AG04450 (cell line): ENCODE results near the gene LDLRAD2. TPM values are rescaled to one million over a fixed set of nuclear protein-coding genes. Genes with fewer than 3 reads are reported as not detected.

Source experiments
- CTCF ChIA-PET: fragments of 300-600, 350-600 bp; formaldehyde crosslinking; extraction: SDS; loops from one replicate; lab custom pipeline; 2022; ENCODE audit warnings: antibody characterized with exemption, inconsistent platforms; lab: Charles Lee
- POLR2A ChIA-PET: fragments of 350-600 bp; formaldehyde crosslinking; extraction: SDS; loops from one replicate; lab custom pipeline; 2021; ENCODE audit warnings: antibody characterized with exemption, inconsistent platforms; lab: Yijun Ruan, JAX
- DNase-seq: peaks from one replicate; pipeline ENCODE4 v3.0.0-alpha.2; 2011; ENCODE audit warnings: low read depth, low spot score
- H3K27ac ChIP-seq: one replicate; pipeline ENCODE4 v1.5.1; 2012; ENCODE audit warnings: low read depth, low read length, control low read depth
- H3K27me3 ChIP-seq: one replicate; pipeline ENCODE4 v1.6.0; 2012; ENCODE audit warnings: low read length; ENCODE audit not compliant: control insufficient read depth, insufficient read depth
- H3K4me3 ChIP-seq: 2 replicates; pipeline ENCODE4 v1.5.1; 2011; ENCODE audit warnings: mild to moderate bottlenecking, low read depth, low read length, control low read depth
- H3K9me3 ChIP-seq: 2 replicates; pipeline ENCODE4 v1.5.1; 2012; ENCODE audit warnings: low read length; ENCODE audit not compliant: control insufficient read depth, insufficient read depth
- polyA plus RNA-seq: library from polyadenylated mRNA; depleted of rRNA; stranded (reverse); fragments of >200 nt; gene quantifications from 2 replicates; pipeline ENCODE4 v1.2.3, GENCODE V29; 2011
- TF ChIP-seq, protein P1 (sequence below): IDR thresholded peaks from 2 replicates; pipeline ENCODE4 v1.5.1; 2011; ENCODE audit warnings: low read depth, low read length, control low read depth, inconsistent platforms

The LDLRAD2 gene
- polyA plus RNA-seq, 1 experiment: 0.05 TPM

DNA sequence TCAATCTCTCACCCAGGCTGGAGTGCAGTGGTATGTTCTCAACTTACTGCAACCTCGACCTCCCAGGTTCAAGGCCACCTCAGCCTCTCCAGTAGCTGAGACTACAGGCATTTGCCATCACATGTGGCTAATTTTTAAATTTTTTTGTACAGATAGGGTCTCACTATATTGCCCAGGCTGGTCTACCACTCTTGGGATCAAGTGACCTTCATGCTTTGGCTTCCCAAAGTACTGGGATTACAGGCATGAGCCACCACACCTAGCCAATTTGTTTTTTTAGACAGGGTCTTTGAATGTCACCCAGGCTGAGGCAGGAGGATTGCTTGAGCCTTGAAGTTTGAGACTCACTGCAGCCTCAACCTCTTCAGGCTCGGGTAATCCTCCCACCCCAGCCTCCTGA, 19.0 kb upstream of the LDLRAD2 start:
- H3K27ac ChIP-seq: no peak overlapping the region
- CTCF ChIA-PET: no interaction called here
- H3K27me3 ChIP-seq: no peaks in the 10 kb centered on the region
- POLR2A ChIA-PET: interaction anchor here (0.7 kb wide), 1 partner anchor 37 kb away, joined by 8 read pairs; no protein-coding TSS in a partner anchor
- no peak overlapping the region for H3K4me3 ChIP-seq
- TF ChIP-seq, protein P1, sequence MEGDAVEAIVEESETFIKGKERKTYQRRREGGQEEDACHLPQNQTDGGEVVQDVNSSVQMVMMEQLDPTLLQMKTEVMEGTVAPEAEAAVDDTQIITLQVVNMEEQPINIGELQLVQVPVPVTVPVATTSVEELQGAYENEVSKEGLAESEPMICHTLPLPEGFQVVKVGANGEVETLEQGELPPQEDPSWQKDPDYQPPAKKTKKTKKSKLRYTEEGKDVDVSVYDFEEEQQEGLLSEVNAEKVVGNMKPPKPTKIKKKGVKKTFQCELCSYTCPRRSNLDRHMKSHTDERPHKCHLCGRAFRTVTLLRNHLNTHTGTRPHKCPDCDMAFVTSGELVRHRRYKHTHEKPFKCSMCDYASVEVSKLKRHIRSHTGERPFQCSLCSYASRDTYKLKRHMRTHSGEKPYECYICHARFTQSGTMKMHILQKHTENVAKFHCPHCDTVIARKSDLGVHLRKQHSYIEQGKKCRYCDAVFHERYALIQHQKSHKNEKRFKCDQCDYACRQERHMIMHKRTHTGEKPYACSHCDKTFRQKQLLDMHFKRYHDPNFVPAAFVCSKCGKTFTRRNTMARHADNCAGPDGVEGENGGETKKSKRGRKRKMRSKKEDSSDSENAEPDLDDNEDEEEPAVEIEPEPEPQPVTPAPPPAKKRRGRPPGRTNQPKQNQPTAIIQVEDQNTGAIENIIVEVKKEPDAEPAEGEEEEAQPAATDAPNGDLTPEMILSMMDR: no peak
- no peak for DNase-seq
- H3K9me3 ChIP-seq: peaks cover 9% of the 10 kb centered on the region

DNA sequence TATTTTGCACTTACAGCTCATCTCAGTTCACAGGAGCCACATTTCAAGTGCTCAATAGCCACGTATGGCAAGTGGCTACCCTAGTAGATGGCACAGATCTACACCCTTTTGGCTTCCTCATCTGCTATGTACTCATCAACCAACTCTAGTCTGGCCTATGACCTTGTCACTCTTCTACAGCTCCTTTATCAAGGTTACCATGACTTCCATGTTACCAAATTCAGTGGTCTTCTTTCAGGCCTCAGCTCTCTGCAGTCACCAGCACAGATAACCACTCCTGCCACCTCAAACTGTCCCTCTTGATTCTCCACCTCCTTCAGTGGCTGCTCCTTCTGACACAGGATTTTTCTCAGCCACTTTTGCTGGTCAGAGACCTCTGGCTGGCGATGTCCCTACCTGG, 17.4 kb upstream of the LDLRAD2 start:
- Histone ChIP-seq H3K9me3 (peaks cover 9% of the 10 kb centered on the region), H3K27me3 (no peaks in the 10 kb centered on the region), H3K27ac (no peak overlapping the region), H3K4me3 (no peak overlapping the region)
- CTCF ChIA-PET: interaction anchor here (0.6 kb wide), 1 partner anchor 54 kb away, joined by 4 read pairs; no protein-coding TSS in a partner anchor
- TF ChIP-seq, protein P1: no peak
- POLR2A ChIA-PET: no interaction called here
- no peak for DNase-seq

DNA sequence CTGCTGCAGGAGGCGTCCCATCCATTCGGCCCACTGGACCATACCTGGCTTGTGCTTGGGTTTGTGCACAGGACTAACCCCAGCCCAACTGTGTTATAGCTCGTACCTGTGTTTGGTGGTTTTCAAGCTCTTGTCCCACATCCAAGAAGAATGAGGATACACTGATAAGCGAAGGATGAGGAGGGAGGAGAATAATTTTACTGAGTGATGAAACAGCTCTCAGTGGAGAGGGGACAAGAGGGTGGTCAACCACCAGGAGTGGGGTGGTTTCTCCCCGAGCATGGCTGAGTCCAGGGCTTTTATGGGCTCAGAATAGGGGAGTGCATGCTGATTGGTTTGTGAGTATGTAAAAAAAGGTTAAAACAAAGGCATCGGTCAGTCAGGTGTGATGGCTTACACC, 17.0 kb upstream of the LDLRAD2 start:
- DNase-seq: no peak
- Histone ChIP-seq H3K27me3 (no peaks in the 10 kb centered on the region), H3K27ac (no peak overlapping the region), H3K9me3 (peaks cover 9% of the 10 kb centered on the region), H3K4me3 (no peak overlapping the region)
- CTCF ChIA-PET: interaction anchor here (0.7 kb wide), 1 partner anchor 13 kb away, joined by 5 read pairs; no protein-coding TSS in a partner anchor
- TF ChIP-seq, protein P1: no peak
- POLR2A ChIA-PET: no interaction called here

DNA sequence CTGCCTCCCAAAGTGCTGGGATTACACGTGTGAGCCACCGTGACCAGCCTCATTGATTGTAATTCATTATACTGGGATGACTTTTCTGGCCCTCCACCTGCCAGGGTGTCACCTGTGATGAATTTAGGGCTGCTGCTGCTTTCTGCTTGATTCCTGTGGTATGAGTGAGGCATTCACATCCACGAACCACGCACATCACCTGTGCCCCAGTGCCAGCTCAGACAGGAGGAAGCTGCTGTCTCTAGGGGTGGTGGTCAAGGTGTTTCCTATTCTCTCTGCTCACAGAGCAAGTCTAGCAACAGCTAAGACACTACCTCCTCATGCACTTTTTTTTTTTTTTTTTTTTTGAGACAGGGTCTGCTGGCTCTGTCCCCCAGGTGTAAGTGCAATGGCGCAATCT, 12.3 kb upstream of the LDLRAD2 start:
- H3K27me3 ChIP-seq: no peaks in the 10 kb centered on the region
- no peak for DNase-seq
- peaks cover 8% of the 10 kb centered on the region for H3K9me3 ChIP-seq
- POLR2A ChIA-PET: interaction anchor here (0.7 kb wide), 1 partner anchor 17 kb away, joined by 5 read pairs; no protein-coding TSS in a partner anchor
- H3K27ac ChIP-seq: no peak overlapping the region
- TF ChIP-seq, protein P1: no peak
- CTCF ChIA-PET: interaction anchor here (0.6 kb wide), 1 partner anchor 150 kb away, joined by 3 read pairs; no protein-coding TSS in a partner anchor
- no peak overlapping the region for H3K4me3 ChIP-seq

DNA sequence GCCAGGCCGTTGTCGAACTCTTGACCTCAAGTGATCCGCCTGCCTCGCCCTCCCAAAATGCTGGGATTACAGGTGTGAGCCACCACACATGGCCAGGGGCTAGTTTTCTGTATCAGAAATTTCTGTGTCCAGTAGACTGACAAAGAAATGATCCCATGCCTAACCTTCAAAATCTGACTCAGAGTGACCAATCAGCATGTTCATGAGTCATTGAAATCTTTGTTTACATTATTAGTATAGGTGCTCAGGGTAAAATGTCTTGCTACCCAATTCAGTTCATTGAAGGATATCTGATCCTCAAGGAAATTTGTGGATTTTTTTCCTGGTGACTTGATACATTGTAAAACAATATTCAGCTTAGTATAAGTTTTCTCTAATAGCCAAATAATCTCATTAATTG, 11.0 kb upstream of the LDLRAD2 start:
- H3K4me3 ChIP-seq: no peak overlapping the region
- CTCF ChIA-PET: no interaction called here
- no peaks in the 10 kb centered on the region for H3K27me3 ChIP-seq
- no peak overlapping the region for H3K27ac ChIP-seq
- DNase-seq: no peak
- TF ChIP-seq, protein P1: no peak
- POLR2A ChIA-PET: no interaction called here
- H3K9me3 ChIP-seq: no peaks in the 10 kb centered on the region
